Non-pigmented ciliary epithelial cell (primary cell): ENCODE results near the gene TLX2.

Experiments used
- DNase-seq: peaks from one replicate; pipeline ENCODE4 v3.0.0-alpha.2; 2010; ENCODE audit warnings: low read depth

TLX2 gene

DNA sequence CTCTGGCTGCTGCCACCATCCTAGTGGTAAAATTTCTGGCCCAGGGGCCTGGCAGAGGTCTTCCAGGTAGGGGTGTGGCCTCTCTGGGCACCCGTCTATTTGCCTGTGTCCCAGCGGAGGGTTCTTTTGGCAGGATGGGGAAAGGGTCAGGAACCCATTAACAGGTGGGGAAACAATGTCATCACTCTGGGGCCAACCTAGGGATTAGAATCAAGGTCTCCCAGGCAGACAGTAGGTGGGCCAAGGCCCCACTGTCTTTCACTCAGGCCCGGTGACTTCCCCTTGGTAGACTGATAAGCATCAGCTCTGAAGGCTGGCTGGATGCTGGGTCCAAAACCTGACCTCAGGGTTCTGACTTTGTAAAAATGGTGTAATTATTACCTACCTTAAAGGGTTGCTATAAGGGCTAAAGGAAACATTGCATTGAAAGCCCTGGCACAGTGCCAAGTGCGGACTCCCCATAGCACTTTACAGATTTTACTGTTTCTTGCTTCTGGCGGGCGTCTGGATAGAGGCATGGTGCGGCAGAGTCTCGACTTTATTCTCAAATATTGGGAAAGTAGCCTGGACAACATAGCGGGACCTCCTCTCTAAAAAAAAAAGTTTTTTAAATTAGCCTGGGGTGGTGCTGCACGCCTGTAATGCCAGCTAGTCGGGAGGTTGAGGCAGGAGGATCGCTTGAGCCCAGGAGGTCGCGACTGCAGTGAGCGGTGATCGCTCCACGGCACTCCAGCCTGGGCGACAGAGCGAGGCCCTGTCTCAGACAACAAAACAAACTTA is 17.1 kb upstream of the TLX2 start:
- no peak for DNase-seq

DNA sequence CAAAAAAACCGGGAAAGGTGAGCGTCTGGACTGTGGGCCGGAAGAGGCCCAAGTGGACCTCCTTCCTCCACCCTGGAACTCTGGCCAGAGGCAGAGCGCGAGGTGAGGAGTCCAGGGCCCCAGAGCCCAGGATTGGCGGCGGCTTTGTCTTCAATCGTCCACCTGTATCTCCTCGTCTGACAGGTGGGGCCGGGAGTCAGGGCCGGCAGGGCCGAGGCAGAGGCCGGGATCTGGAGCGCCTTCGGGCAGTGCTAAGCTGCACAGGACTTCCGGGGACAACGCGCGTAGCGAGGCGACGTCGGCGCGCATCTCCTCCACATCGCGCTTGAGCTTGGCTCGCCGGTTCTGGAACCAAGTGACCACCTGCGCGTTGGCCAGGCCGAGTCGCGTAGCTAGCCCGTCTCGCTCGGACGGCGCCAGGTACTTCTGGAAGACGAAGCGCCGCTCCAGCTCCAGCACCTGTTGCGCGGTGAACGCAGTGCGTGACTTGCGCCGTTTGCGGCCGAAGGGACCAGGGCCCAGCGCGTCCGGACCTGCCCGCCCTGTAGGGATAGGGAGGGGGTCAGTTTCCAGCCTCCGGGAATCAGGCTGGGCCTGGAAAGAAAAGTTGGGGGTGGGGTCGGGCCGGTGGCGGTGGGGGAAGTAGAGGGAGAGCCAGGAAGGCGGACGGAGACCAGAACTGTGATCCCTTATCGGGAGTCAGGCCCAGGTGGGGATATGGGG is 16.3 kb upstream of the TLX2 start:
- DNase-seq: no peak

DNA sequence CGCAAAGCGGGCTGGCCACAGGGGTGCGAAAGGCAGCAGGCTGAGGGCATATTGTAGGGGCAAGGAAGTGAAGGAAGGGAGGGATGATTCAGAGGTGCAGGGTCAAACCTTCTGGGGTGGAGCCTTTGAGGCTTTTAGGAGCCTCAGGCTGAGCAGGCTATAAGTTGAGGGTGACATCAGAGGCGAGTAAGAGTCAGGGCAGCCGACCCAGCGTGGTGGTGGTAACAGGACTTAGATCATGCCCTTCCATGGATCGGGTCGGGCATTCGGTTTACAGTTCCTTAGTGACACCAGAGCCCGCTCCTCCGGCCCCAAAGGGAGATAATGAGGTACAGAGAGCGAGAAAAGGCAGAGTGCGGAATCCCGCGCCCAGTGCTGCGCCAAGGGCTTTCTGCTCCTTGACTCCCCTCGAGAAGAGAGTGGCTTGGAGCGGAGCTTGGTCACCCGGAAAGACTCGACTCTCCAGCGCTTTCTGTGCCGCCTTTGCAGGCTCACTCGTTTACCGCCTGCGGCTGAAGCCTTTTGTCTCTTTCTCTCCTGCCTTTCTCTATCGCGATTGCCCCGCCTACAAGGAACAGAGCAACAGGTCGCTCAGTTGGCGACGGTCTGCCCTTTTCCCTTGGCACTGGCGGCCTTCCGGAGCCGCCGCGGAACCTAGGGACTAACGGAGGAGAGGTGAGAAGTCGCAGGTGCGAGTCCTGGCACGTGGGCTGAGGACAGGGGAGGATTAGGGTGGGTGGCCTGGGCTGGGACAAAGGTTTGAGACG is 15.6 kb upstream of the TLX2 start:
- no peak for DNase-seq

DNA sequence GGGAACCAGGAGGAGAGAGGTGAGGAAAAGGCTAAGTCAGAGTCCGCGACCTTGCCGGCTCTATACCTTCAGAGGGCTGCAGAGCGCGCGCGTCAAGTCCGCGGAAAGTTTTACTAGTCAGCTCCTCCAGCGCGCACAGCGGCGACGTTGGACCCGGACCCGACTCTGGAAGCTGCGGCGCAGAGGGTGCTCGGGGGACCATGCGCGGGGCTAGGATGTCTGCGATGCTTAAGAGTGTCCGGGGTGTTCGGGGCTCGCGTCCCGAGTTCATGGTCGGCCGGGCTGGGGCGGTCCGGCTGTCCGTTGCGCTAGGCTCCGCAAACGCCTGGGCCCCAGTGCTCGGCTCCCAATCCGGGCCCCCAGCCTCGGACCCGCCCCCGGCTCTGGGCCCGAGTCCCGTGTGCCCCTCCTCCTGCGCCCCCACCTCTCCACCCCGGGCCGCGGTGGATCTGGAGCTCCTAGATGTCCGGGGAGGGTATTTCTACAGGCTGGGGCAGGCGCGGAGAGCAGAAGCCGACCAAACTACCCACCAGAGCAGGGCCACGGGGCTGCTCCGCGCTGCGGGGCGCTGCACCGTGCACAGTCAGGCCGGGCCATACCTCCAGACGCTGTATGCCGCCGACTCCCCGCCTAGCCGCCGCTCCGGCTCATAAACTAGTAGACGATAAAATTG is 14.8 kb upstream of the TLX2 start, which contains the start of gene LBX2:
LBX2 (minus strand) TSS at position 337 of the 673 bp plus-strand sequence; CDS start at position 271, 66 bp downstream.
- DNase-seq: no peak

DNA sequence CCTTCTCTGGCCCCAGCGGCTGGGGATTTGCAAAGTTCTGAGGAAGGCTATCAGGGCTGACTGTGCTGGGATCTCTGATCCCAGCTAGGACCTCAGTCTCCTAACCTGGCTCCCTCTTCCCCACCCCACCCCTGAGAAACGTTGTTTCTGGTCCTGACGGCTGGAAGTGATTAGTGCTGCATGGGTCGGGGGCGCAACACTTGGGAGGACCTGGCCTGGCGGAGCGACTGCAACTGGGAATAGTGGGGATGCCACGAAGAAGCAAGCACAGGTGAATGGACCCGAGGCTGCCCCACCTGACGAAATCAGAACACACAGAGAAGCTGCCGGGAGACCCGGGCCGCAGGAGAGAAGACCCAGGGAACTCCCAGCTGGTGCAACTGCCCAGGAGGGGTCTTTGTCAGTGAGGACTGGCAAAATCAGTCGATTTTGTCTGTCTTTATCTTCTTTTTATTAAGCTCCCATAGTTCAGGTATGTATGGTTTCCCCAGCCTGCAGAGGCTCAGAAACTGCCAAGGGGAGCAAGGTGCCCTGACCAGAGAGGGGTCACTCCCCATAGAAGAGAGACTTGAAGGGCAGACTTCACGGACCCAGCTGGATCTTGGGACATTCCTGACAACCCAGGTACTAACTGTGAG is 14.2 kb upstream of the TLX2 start:
- DNase-seq: no peak

DNA sequence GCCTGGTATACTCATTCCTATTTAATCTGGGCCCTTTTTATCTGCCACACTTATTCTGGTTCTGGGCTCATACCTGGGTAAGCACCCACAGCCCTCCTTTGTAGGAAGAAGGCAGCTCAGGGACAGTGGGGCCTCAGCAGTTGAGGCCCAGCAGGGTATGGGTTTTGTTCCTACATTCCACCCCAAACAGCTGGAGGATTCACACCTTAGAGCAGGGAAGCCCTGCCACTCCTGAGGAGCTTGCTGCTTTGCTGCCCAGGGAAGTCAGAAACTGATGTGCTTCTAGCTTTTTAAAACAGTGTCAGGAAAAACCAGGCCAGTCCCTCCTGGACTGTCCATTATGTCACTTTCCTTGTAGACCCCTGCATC is 13.7 kb upstream of the TLX2 start:
- no peak for DNase-seq

DNA sequence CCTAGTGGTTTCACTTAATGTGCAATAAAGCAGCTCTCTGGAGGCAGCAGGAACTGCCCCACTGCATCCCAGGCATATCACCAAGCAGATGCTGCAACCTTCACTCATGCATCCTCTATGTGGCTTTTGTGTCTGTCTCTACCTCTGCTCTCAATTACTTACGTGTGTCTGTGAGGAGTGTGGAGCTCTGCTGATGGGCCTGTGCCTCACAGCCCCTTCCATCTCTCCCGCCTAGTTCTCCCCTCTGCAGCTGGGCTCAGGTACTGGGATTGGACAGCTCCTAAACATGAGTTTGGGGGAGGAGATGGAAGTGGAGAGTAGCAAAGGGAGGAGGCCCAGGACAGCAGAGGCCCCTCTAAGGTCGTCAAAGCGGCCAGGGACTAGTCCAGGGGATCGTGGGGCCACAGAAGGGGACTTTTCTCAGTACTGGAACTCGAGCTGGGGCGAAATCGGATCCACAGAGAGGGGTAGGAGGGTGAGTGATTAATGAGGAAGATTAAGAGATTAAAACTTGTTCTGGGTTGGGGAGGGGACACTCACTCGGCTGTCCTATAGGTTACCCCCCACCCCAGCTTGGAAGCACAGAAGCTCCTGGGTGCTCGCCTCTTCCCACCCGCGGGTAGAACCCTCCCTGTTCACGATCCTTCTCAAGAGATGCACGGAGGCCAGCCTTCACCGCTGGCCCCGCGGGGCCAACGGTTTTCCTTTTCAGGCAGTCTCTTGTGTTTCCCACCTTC is 12.7 kb upstream of the TLX2 start:
- DNase-seq: no peak

DNA sequence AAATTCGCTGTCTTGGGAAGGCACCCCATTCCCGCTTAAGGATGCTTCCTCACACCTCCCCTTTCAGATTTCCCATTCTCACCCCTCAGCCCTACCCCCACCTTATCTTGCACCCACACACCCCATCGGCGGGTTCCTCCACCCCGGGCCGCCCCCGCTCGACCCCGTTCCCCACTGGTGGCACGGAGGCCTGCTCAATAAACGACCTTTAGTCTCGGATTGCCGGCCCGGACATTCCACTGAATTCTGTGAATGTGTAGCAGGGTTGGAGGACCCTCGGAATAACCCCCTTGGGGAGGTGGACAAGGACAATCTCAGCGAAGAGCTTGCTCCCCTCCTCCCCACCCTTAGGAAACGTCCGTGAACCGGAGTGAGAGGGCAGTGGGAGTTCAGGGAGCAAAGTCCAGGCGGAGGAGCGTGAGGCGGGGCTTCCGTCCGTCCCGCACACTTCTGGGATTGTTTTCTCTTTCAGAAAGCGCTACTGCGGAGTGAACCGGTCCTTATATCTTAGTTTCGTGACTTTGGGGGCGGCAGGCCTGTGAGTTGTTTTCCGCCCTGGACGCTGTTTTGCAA is 12.0 kb upstream of the TLX2 start:
- DNase-seq: no peak

DNA sequence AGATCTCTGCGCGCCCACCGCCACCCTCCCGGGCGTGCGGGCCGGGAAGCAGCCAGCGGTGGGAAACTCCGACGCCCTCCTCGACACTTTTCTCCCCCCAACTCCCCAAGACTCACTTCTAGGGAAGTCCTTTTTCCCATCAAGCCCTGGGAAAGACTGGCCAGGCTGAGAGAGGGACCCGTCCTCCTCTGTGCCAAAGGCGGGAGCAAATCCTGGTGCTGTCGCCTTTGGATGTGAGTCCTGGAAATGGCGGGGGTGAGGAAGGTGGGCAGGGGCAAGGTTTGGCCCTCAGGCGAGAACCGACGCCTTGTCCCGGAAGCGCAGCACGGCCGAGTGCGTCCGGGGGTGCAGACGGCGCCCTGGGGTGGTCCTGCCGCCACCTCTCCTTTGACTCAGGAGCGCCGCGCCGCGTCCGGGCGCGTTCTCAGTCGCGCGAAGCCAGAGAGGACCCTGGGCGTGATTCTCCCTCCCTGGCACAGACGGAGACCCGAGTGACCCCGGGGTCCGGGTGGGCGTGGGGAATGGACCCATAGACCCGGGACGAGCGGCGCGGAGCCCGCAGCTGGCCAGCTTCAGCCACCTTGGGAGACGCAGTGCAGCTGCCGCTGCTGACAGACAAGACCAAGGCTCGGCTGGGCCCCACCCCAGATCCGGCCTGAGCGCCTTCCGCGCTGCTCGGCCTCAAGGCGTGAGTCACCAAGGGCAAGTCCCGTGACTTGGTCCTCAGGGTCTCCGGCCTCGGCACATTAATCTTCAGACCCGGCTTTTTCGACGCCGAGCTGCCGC is 11.3 kb upstream of the TLX2 start:
- no peak for DNase-seq

DNA sequence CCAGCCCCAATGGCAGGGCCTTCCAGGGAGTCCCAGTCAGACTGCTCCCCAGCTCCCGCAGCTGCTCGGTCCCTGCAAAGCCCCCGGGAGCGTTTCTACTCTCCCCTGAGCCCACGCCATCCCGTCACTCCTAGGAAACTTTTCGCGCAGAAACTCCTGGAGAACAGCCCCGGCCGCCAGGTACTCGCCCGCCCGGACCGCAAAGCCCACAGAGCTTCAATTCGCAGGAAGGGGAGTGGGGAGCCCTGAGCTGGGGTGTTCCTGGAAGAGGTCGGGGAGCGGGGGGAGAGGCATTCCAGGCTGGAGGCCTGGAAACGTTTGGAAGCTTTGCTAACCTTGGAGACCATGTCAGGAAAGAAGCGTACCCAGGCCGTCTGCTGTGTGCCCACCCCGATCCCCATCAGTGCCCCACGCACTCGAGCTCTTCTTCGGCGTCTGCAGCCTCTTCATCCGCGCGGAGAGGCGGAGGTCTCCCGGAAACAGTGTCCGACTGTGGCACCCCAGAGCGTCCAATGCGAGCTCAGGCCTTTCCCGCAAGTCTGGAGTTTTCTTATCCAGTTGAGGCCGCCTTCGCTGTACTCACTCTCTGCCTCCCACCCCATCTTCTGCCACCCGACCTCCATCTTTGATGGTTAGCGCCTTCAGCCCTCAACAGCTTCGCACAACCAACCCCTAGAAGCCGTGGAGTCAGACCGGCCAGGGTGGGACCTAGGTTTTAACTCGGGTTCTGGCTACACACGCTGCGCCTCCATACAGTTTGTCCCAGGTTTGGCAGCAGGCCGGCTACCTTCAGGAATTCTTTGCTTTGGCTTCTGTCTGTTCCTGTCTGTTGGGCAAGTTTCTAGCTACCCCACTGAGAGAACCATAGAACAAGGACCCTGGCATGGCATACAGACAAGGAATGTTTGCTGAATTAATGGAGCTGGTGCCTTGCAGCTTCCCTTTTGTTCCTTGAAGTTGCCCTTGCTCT is 10.5 kb upstream of the TLX2 start:
- DNase-seq: no peak

DNA sequence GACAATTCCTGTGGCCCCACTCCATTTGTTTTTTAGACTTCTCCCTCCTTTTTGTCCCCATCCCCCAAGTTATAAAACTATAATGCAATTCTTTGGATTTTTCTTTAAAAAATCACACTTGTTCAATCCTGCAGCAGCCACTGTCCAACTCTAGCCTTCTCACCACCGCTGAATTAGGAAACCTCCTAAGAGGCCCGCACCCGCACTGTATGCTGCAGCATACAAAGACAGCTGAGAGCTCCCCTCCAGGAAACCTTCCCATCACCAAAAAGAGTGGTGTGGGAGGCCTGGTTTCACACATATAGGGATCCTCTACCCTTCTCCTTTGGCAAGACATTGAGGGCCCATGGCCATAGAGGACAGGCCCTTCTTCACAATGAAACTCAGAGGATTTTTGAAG is 9.7 kb upstream of the TLX2 start:
- DNase-seq: no peak

DNA sequence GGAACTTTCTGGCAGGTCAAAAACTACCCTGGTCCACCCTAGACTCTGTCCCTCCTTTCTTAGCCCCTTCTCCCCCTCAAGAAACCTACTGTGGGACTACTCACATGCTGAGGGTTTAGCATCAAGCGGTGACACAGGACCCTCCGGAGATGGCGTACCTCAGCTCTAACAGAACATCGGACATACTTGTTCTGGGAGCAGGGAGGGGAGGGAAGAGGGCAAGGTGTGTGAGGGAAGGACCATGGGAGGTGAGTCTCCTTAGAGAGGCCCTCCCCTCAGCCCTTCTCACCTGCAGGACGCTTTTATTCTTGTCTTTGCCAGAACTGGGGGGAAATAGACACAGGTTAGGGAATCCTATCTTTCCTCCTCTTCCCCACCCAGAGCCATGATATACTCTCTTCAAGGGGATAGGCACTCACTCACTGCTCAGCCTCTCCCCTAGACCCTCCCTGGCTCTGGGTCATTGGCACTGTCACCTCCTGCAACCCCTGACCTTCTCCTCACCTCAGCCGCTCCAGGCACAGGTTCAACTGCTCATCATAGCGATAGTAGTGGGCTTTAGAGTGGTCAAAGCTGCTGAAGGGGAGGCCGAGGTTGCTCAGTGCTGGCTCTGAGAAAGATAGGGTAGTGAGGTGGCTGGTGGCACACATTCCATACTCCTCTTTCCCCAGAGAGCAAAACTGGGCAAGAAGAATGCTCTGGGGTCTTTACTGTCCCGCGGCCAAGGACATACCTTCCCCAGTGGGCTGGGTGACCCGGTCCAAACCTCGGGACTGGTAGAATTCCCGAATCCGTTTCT is 8.6 kb upstream of the TLX2 start:
- no peak for DNase-seq

DNA sequence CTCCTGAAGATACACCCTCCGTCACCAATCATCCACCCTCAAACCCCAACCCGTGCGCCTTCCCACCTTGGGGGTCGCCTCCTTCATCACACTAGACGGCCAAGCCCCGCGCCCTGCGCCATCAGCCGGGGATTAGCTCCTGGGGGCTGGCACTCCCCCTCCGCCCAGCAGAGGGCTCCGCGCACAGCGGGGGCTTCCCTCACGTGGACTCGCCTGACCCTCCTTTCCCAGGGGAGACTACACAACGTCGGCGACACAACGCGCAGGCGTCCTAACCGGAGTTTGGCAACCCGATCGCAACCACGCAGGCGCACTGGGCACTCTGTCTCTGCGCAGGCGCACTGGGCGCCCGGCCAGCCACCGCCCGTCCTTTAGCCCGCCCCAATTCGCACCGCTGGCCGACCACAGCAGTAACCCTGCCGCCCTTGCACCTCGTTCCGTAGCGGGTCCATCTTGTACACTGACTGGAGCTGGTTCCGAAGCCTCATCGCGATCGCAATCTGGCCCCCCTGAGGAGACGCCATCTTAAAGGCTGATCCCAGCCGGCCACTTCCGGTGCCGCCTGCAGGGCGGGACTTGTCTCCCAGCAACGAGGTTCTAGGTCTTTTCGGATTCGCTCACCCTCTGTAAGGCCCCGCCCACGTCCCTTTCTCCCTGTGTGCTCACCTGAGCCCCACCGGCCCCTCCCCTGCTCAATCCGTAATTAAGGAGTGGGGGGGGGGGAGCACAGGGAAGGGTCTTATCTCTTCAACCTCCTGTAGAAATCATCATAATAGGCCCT is 6.9 kb upstream of the TLX2 start, which contains the start of gene PCGF1:
PCGF1 (minus strand) TSS at position 551 of the 781 bp plus-strand sequence; CDS start at position 524, 27 bp downstream.
- DNase-seq: peak; percentile 91

DNA sequence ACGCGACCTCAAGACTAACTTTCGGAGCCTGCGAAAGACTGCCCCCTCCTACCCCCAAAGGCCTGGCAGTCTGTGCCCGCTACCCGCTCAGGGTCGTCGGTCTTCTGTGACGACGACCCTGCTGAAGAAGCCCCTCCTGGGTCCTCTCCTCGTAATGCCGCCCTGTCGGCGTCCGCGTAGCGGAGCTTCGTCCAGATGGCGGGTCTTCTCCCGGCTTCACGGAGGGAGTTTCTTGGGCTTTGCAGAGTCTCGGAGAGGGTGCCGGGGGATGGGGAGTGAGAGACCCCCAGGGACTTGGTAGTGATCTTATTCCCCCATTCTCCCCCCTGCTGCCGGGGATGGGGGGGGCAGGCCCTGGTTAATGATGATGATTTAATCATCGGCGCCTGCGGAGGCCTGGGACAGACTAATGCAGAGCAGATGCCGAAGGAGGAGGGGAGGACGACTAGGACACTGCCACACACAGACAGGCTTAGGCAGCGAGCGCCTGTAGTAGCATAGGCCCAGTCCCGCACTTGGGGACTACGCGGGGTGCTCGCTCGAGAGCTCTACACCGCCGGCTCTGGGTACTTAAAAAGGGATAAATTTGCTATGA is 6.2 kb upstream of the TLX2 start:
- DNase-seq: no peak

DNA sequence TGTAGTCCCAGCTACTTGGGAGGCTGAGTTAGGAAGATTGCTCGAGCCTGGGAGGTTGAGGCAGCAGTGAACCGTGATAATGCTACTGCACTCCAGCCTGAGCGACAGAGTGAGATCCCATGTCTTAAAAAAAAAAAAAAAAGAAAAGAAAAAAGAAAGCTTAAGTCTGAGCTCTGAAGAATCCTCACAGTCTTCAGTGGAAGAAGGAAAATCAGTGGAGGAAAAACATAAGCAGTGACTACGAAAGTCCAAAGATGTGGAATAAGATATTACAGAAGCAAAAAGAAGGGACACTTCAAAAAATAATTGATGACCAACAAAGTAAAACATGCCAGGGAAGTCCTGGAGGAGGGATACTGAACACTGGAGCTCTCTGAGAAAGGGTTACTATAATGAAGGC is 4.0 kb upstream of the TLX2 start:
- no peak for DNase-seq
